Neuronal stem cell (in vitro differentiated cells): ENCODE measurements around the gene PDIA5.
A peak's percentile ranks its signal among the peaks of the same experiment; 100 is the strongest.

Source experiments
- DNase-seq: peaks from one replicate; pipeline ENCODE4 v3.0.0-alpha.2; 2013; ENCODE audit warnings: low spot score
- H2AFZ ChIP-seq: one replicate; pipeline ENCODE4 v1.6.1; 2013; ENCODE audit warnings: mild to moderate bottlenecking, low read length, inconsistent platforms
- H2AK5ac ChIP-seq: 2 replicates; pipeline ENCODE4 v1.6.1; 2013; ENCODE audit warnings: low read depth, mild to moderate bottlenecking, inconsistent platforms, low read length, moderate library complexity, mixed read lengths
- H2BK120ac ChIP-seq: 2 replicates; pipeline ENCODE4 v1.6.1; 2013; ENCODE audit warnings: low read depth, mild to moderate bottlenecking, inconsistent platforms, low read length, moderate library complexity, mixed read lengths
- H2BK12ac ChIP-seq: one replicate; pipeline ENCODE4 v1.6.1; 2013; ENCODE audit warnings: low read length, inconsistent platforms
- H2BK15ac ChIP-seq: 2 replicates; pipeline ENCODE4 v1.6.1; 2013; ENCODE audit warnings: mild to moderate bottlenecking, low read length, inconsistent platforms, mixed read lengths
- H2BK5ac ChIP-seq: one replicate; pipeline ENCODE4 v1.6.1; 2013; ENCODE audit warnings: inconsistent platforms, mild to moderate bottlenecking, low read length, moderate library complexity
- H3K14ac ChIP-seq: one replicate; pipeline ENCODE4 v1.6.1; 2013; ENCODE audit warnings: low read length, inconsistent platforms
- H3K18ac ChIP-seq: 2 replicates; pipeline ENCODE4 v1.6.1; 2013; ENCODE audit warnings: low read length, inconsistent platforms
- H3K23ac ChIP-seq: 2 replicates; pipeline ENCODE4 v1.6.1; 2013; ENCODE audit warnings: low read depth, mild to moderate bottlenecking, mixed read lengths, low read length, inconsistent platforms; ENCODE audit not compliant: poor library complexity
- H3K27ac ChIP-seq: replicated peaks from 3 replicates; pipeline ENCODE4 v1.5.1; 2013; ENCODE audit warnings: low read length, inconsistent platforms
- H3K27me3 ChIP-seq, 3 experiments: 2 replicates each; pipeline ENCODE4 v1.6.1; 2013; ENCODE audit warnings: low read length in 3 of 3, mild to moderate bottlenecking in 2 of 3, inconsistent platforms in 1 of 3, low read depth in 1 of 3, mixed read lengths in 1 of 3, moderate library complexity in 1 of 3; ENCODE audit not compliant: control insufficient read depth in 3 of 3, insufficient read depth in 3 of 3
- H3K36me3 ChIP-seq, 2 donors: replicated peaks in 1 of 2; 2 replicates each; pipeline ENCODE4 v1.6.1; 2013; ENCODE audit warnings: low read length in 2 of 2; ENCODE audit not compliant: control insufficient read depth in 2 of 2, insufficient read depth in 2 of 2
- H3K4ac ChIP-seq: 2 replicates; pipeline ENCODE4 v1.6.1; 2013; ENCODE audit warnings: inconsistent platforms, mild to moderate bottlenecking, low read length, moderate library complexity
- H3K4me1 ChIP-seq, 2 donors: 1 replicate in 1 of 2; 2 replicates in 1 of 2; pipeline ENCODE4 v1.6.1; 2013; ENCODE audit warnings: low read length in 2 of 2, low read depth in 1 of 2; ENCODE audit not compliant: control insufficient read depth in 2 of 2, insufficient read depth in 1 of 2
- H3K4me2 ChIP-seq: one replicate; pipeline ENCODE4 v1.6.1; 2013; ENCODE audit warnings: mild to moderate bottlenecking, low read length, inconsistent platforms; ENCODE audit not compliant: insufficient read depth, poor library complexity, severe bottlenecking
- H3K4me3 ChIP-seq, 2 donors: 2 replicates each; pipeline ENCODE4 v1.5.1; 2013; ENCODE audit warnings: low read length in 2 of 2, mild to moderate bottlenecking in 2 of 2, inconsistent platforms in 1 of 2, moderate library complexity in 1 of 2
- H3K79me1 ChIP-seq: one replicate; pipeline ENCODE4 v1.6.1; 2013; ENCODE audit warnings: low read depth, mild to moderate bottlenecking, inconsistent platforms, low read length, moderate library complexity
- H3K9ac ChIP-seq: one replicate; pipeline ENCODE4 v1.6.1; 2013; ENCODE audit warnings: mild to moderate bottlenecking, low read depth, low read length, inconsistent platforms; ENCODE audit not compliant: poor library complexity
- H3K9me3 ChIP-seq, 2 donors: replicated peaks in 1 of 2; 2 replicates each; pipeline versions ENCODE3 to v1.6.1; 2013; ENCODE audit warnings: low read length in 2 of 2, mild to moderate bottlenecking in 2 of 2, inconsistent platforms in 1 of 2, low read depth in 1 of 2, mixed read lengths in 1 of 2, moderate library complexity in 1 of 2; ENCODE audit not compliant: control insufficient read depth in 2 of 2, insufficient read depth in 1 of 2
- H4K8ac ChIP-seq: one replicate; pipeline ENCODE4 v1.6.1; 2013; ENCODE audit warnings: low read depth, mild to moderate bottlenecking, inconsistent platforms, low read length, moderate library complexity
- H4K91ac ChIP-seq: one replicate; pipeline ENCODE4 v1.6.1; 2013; ENCODE audit warnings: low read length, low read depth, mild to moderate bottlenecking, inconsistent platforms; ENCODE audit not compliant: poor library complexity
- WGBS, 2 donors: extraction: QIAGEN DNeasy Blood & Tissue Kit; methylation state at CpG; one replicate each; pipeline ENCODE4 v1.1.7; 2013; ENCODE audit warnings: missing lambda C conversion rate in 2 of 2, mixed read lengths in 1 of 2; ENCODE audit not compliant: insufficient read length in 2 of 2, insufficient replicate concordance in 1 of 2; ENCODE audit errors: extremely low coverage in 2 of 2; 5-methylcytosine and 5-hydroxymethylcytosine counted together

Gene PDIA5

DNA sequence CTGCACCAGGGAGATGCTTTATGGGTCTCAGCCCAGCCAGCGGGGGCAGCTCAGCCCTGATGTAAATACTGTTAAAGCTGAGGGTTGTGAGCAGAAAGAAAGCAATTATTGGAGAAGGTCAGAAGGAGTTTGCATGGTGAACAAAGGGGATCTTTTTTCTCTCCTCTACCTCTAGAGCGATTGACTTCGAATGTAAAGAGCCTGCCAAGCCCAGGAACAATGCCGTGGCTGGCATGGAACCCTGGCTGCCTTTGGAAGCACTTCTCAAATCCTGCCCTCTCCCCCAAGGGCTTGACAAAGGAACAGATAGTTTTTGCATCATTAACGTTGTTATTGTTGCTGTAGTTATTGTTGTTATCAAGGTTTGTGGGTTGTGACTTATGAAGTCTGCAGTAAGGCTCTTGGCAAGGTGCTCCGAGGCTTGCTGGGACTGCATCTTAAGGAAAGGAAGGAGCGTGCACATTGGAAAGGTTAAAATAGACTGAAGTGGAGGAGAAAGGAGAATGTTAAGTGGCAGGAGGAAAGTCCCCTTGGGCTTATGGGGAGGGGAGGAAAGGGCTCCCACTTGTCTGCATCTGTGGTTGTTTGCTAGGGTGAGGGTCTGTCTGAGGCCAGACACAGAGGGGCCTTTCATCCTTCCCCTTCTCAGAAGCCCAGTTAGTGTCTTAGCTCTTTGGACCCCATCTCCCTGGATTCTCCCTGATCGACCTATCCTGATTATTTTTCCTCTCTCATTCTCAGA lies 16.7 kb downstream of the PDIA5 start:
- Histone ChIP-seq H4K8ac (no peak overlapping the region), H2BK5ac (no peak overlapping the region), H3K9ac (no peak overlapping the region), H2AK5ac (peak overlapping the region; percentile 48), H3K36me3 (no peaks in the 10 kb centered on the region), H3K4me1 (peaks cover 32 to 47% of the 10 kb centered on the region in 2 donors), H3K4me3 (no peak overlapping the region), H3K4ac (no peak overlapping the region), H3K23ac (no peak overlapping the region), H3K4me2 (no peak overlapping the region), H3K27ac (no peak overlapping the region), H4K91ac (no peak overlapping the region), H2BK12ac (peak overlapping the region; percentile 59), H3K18ac (no peak overlapping the region), H2AFZ (no peak overlapping the region), H3K14ac (peak overlapping the region; percentile 26), H3K9me3 (no peaks in the 10 kb centered on the region), H2BK120ac (no peak overlapping the region), H3K79me1 (no peaks in the 10 kb centered on the region), H2BK15ac (no peak overlapping the region), H3K27me3 (no peaks in the 10 kb centered on the region)
- no peak for DNase-seq
- no CpG with 5 or more reads among the region's 8 CpGs for WGBS, 2 donors

GRCh38 chr3:123084192-123084591 lies 17.4 kb downstream of the PDIA5 start:
- Histone ChIP-seq H3K9me3 (no peaks in the 10 kb centered on the region), H3K23ac (no peak overlapping the region), H4K91ac (no peak overlapping the region), H3K27me3 (no peaks in the 10 kb centered on the region), H3K4me1 (peaks cover 32 to 52% of the 10 kb centered on the region in 2 donors), H3K4ac (no peak overlapping the region), H3K36me3 (peaks cover 0 to 4% of the 10 kb centered on the region in 2 donors), H2AFZ (no peak overlapping the region), H2BK15ac (no peak overlapping the region), H3K18ac (no peak overlapping the region), H2BK120ac (no peak overlapping the region), H3K79me1 (no peaks in the 10 kb centered on the region), H2AK5ac (no peak overlapping the region), H3K4me2 (no peak overlapping the region), H2BK12ac (peak overlapping the region; percentile 59), H2BK5ac (no peak overlapping the region), H3K27ac (no peak overlapping the region), H4K8ac (no peak overlapping the region), H3K9ac (no peak overlapping the region), H3K14ac (no peak overlapping the region), H3K4me3 (no peak overlapping the region)
- no CpG with 5 or more reads among the region's 6 CpGs for WGBS, 2 donors
- DNase-seq: no peak

- Histone ChIP-seq H3K27me3 (no peaks in the 10 kb centered on the region), H2BK5ac (no peak overlapping the region), H3K79me1 (no peaks in the 10 kb centered on the region), H2AFZ (no peak overlapping the region), H3K4ac (no peak overlapping the region), H3K23ac (no peak overlapping the region), H2AK5ac (peak overlapping the region; percentile 33), H3K4me1 (peaks cover 32 to 58% of the 10 kb centered on the region in 2 donors), H3K18ac (peak overlapping the region; percentile 50), H4K8ac (no peak overlapping the region), H2BK120ac (no peak overlapping the region), H4K91ac (no peak overlapping the region), H3K14ac (peak overlapping the region; percentile 72), H3K4me2 (no peak overlapping the region), H3K36me3 (peaks cover 0 to 9% of the 10 kb centered on the region in 2 donors), H3K27ac (no peak overlapping the region), H3K9me3 (no peaks in the 10 kb centered on the region), H2BK15ac (no peak overlapping the region), H2BK12ac (no peak overlapping the region), H3K9ac (no peak overlapping the region), H3K4me3 (no peak overlapping the region)
- no CpG with 5 or more reads among the region's 6 CpGs for WGBS, 2 donors
- no peak for DNase-seq
Observed at GRCh38 chr3:123084738-123085237, 18.0 kb downstream of the PDIA5 start.

- no peaks in the 10 kb centered on the region for H3K27me3 ChIP-seq
- no peaks in the 10 kb centered on the region for H3K9me3 ChIP-seq
- no peak overlapping the region for H3K4me2 ChIP-seq
- peaks cover 0 to 9% of the 10 kb centered on the region in 2 donors for H3K36me3 ChIP-seq
- H3K23ac ChIP-seq: peak overlapping the region; percentile 34
- no CpG with 5 or more reads among the region's 10 CpGs for WGBS, 2 donors
- H3K4me3 ChIP-seq: no peak overlapping the region
- H3K27ac ChIP-seq: no peak overlapping the region
- H3K4ac ChIP-seq: no peak overlapping the region
- no peak overlapping the region for H4K8ac ChIP-seq
- no peak overlapping the region for H2BK120ac ChIP-seq
- H3K79me1 ChIP-seq: no peaks in the 10 kb centered on the region
- H3K14ac ChIP-seq: no peak overlapping the region
- DNase-seq: no peak
- H2BK12ac ChIP-seq: no peak overlapping the region
- H3K4me1 ChIP-seq: peaks cover 36 to 64% of the 10 kb centered on the region in 2 donors
- H4K91ac ChIP-seq: no peak overlapping the region
- H2AK5ac ChIP-seq: no peak overlapping the region
- peak overlapping the region; percentile 69 for H3K18ac ChIP-seq
- no peak overlapping the region for H2AFZ ChIP-seq
- H2BK15ac ChIP-seq: no peak overlapping the region
- H2BK5ac ChIP-seq: peak overlapping the region; percentile 56
- H3K9ac ChIP-seq: peak overlapping the region; percentile 37
Observed at GRCh38 chr3:123085293-123085931, 18.6 kb downstream of the PDIA5 start.
